GM18505 (cell line): ENCODE results near the gene CD300LG.

Source experiments
- ATAC-seq: cut with Tn5 transposase; IDR thresholded peaks from one replicate; pipeline ENCODE4 v1.9.1; 2021; ENCODE audit not compliant: unreplicated experiment
- POLR2A ChIP-seq: IDR thresholded peaks from 4 replicates; pipeline ENCODE4 v1.6.1; 2011; ENCODE audit warnings: borderline replicate concordance; ENCODE audit not compliant: insufficient read depth, insufficient read length; ENCODE audit errors: extremely low read depth

Gene CD300LG

GRCh38 chr17:43814714-43815113 lies 32.3 kb upstream of the CD300LG start:
- ATAC-seq = no peak
- TF ChIP-seq POLR2A = no peak

GRCh38 chr17:43816336-43817320 lies 30.3 kb upstream of the CD300LG start:
- ATAC-seq = no peak

GRCh38 chr17:43817826-43818225 lies 29.1 kb upstream of the CD300LG start:
- TF ChIP-seq POLR2A = no peak
- no peak for ATAC-seq

More at GRCh38 chr17:43816336-43817320, 30.3 kb upstream of the CD300LG start:
- TF ChIP-seq POLR2A = no peak

GRCh38 chr17:43818966-43819365 lies 28.0 kb upstream of the CD300LG start:
- no peak for TF ChIP-seq POLR2A
- no peak for ATAC-seq

GRCh38 chr17:43820759-43821158 lies 26.2 kb upstream of the CD300LG start:
- no peak for TF ChIP-seq POLR2A
- ATAC-seq = no peak

- no peak for TF ChIP-seq POLR2A
- ATAC-seq = no peak
Measured at GRCh38 chr17:43822570-43823190, 24.3 kb upstream of the CD300LG start.

- no peak for ATAC-seq
- TF ChIP-seq POLR2A = no peak
Measured at GRCh38 chr17:43823350-43824084, 23.5 kb upstream of the CD300LG start.

GRCh38 chr17:43825567-43825966 lies 21.4 kb upstream of the CD300LG start:
- no peak for TF ChIP-seq POLR2A
- ATAC-seq = no peak

- TF ChIP-seq POLR2A = no peak
- no peak for ATAC-seq
Measured at GRCh38 chr17:43826206-43826605, 20.8 kb upstream of the CD300LG start.

GRCh38 chr17:43827596-43827995 lies 19.4 kb upstream of the CD300LG start:
- no peak for TF ChIP-seq POLR2A
- no peak for ATAC-seq

- no peak for TF ChIP-seq POLR2A
- no peak for ATAC-seq
Measured at GRCh38 chr17:43829738-43830137, 17.2 kb upstream of the CD300LG start.

- ATAC-seq = no peak
Measured at GRCh38 chr17:43830510-43831140, 16.4 kb upstream of the CD300LG start.

GRCh38 chr17:43831633-43832032 lies 15.3 kb upstream of the CD300LG start:
- no peak for ATAC-seq
- no peak for TF ChIP-seq POLR2A

More at GRCh38 chr17:43830510-43831140, 16.4 kb upstream of the CD300LG start:
- TF ChIP-seq POLR2A = no peak
